ENCODE results near the gene EGR1. TPM values are rescaled to one million over a fixed set of nuclear protein-coding genes. Genes with fewer than 3 reads are reported as not detected.

Gene EGR1
- polyA plus RNA-seq, 1 of the 3 experiments (the other 2 are of a cell fraction) = 48.0 TPM

- Histone ChIP-seq H3K4me3 (ENCODE audit: low read depth in 2 of 2, low read length in 1 of 2) (no peak overlapping the region), H3K27me3 (ENCODE audit: insufficient read depth) (no peaks in the 10 kb centered on the region), H3K36me3 (replicated peaks in 1 of 2; ENCODE audit: control insufficient read depth in 1 of 2, insufficient read depth in 2 of 2, low read length in 1 of 2) (peaks cover 0 to 13% of the 10 kb centered on the region in 2 experiments), H2AFZ (ENCODE audit: low read depth) (no peak overlapping the region), H3K9me3 (no peaks in the 10 kb centered on the region), H3K4me1 (ENCODE audit: control insufficient read depth in 1 of 2, insufficient read depth in 2 of 2, low read depth in 1 of 2, low read length in 1 of 2) (peaks cover 9 to 13% of the 10 kb centered on the region in 2 experiments; a peak in 1 of 4 replicates), H4K20me1 (ENCODE audit: insufficient read depth) (peaks cover 37% of the 10 kb centered on the region), H3K4me2 (no peak overlapping the region), H3K9me2 (no peaks in the 10 kb centered on the region), H3K79me2 (ENCODE audit: insufficient read depth) (peaks cover 12% of the 10 kb centered on the region; the same call in 1 of the 2 replicates), H3F3A (replicated peaks; ENCODE audit: insufficient read depth) (peaks cover 34% of the 10 kb centered on the region), H3K9ac (no peak overlapping the region), H3K27ac (ENCODE audit: low read depth in 2 of 2, low read length in 1 of 2) (no peak overlapping the region)
- 74% methylated on average over 6 of the region's 8 CpGs for WGBS (ENCODE audit: low lambda C conversion rate)
- DNase-seq = peak; percentile 39
- TF ChIP-seq USF2 (IDR thresholded peaks at IDR 0.05; ENCODE audit: borderline replicate concordance, low read depth, low read length) (no peak), RAD21 (IDR thresholded peaks at IDR 0.05; ENCODE audit: low read length) (no peak), SMC3 (IDR thresholded peaks at IDR 0.05; ENCODE audit: low read depth, low read length) (no peak), IRF3 (IDR thresholded peaks at IDR 0.05; ENCODE audit: low read depth, low read length) (no peak), EP300 (IDR thresholded peaks at IDR 0.05; ENCODE audit: borderline replicate concordance in 1 of 2, low read depth in 1 of 2, low read length in 1 of 2) (no peak), YY1 (IDR thresholded peaks at IDR 0.05; ENCODE audit: low read depth) (no peak), FOXM1 (IDR thresholded peaks at IDR 0.05; ENCODE audit: low read depth) (no peak), TEAD4 (IDR thresholded peaks at IDR 0.05; ENCODE audit: borderline replicate concordance, insufficient read depth) (no peak), SIN3A (IDR thresholded peaks at IDR 0.05; ENCODE audit: borderline replicate concordance, low read depth, low read length) (no peak), MEF2A (IDR thresholded peaks at IDR 0.05; ENCODE audit: borderline replicate concordance, low read depth) (no peak), RFX5 (IDR thresholded peaks at IDR 0.05; ENCODE audit: low read length) (no peak)
- TF ChIP-seq, protein P1, sequence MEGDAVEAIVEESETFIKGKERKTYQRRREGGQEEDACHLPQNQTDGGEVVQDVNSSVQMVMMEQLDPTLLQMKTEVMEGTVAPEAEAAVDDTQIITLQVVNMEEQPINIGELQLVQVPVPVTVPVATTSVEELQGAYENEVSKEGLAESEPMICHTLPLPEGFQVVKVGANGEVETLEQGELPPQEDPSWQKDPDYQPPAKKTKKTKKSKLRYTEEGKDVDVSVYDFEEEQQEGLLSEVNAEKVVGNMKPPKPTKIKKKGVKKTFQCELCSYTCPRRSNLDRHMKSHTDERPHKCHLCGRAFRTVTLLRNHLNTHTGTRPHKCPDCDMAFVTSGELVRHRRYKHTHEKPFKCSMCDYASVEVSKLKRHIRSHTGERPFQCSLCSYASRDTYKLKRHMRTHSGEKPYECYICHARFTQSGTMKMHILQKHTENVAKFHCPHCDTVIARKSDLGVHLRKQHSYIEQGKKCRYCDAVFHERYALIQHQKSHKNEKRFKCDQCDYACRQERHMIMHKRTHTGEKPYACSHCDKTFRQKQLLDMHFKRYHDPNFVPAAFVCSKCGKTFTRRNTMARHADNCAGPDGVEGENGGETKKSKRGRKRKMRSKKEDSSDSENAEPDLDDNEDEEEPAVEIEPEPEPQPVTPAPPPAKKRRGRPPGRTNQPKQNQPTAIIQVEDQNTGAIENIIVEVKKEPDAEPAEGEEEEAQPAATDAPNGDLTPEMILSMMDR (IDR thresholded peaks at IDR 0.05) = no peak
- TF ChIP-seq, protein P2, sequence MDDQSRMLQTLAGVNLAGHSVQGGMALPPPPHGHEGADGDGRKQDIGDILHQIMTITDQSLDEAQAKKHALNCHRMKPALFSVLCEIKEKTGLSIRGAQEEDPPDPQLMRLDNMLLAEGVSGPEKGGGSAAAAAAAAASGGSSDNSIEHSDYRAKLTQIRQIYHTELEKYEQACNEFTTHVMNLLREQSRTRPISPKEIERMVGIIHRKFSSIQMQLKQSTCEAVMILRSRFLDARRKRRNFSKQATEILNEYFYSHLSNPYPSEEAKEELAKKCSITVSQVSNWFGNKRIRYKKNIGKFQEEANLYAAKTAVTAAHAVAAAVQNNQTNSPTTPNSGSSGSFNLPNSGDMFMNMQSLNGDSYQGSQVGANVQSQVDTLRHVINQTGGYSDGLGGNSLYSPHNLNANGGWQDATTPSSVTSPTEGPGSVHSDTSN (IDR thresholded peaks at IDR 0.05) = no peak
- POLR2A ChIA-PET = no interaction called here
- CTCF ChIA-PET = interaction anchor here (1.0 to 3.6 kb wide), 3 partner anchors 11 to 34 kb away, joined by 6 to 14 read pairs (median 7); no protein-coding TSS in a partner anchor
These were observed 4.5 kb downstream of the EGR1 start for GRCh38 chr5:138469540-138470321.
